Measurements from ENCODE around the gene ATP6AP1. TPM values are rescaled to one million over a fixed set of nuclear protein-coding genes. Genes with fewer than 3 reads are reported as not detected.
A peak's percentile ranks its signal among the peaks of the same experiment; 100 is the strongest.
"Not testable (repeated sequence)": the region's sequence is repeated elsewhere in the genome, so short reads cannot be mapped to it uniquely, and the experiment has no call there.

Gene ATP6AP1
- total RNA-seq, 1 experiment from 2014 or later = 112 TPM

GRCh38 chrX:154398668-154399526 lies 29.6 kb upstream of the ATP6AP1 start:
- TSS peak; percentile 80 for BruUV-seq (replicated peaks)
- H3K4me1 ChIP-seq = peaks cover 21% of the 10 kb centered on the region
- peak; percentile 61 to 69 for TF ChIP-seq CTCF (IDR thresholded peaks at IDR 0.05; ENCODE audit: insufficient read depth in 1 of 2, low read depth in 1 of 2, low read length in 1 of 2, severe bottlenecking in 1 of 2, unreplicated experiment in 1 of 2)
- Mint-ChIP-seq H3K27me3 (ENCODE audit: insufficient read depth, unreplicated experiment) (no peaks in the 10 kb centered on the region), H3K4me3 (ENCODE audit: unreplicated experiment) (peak overlapping the region; percentile 97), H3K36me3 (ENCODE audit: insufficient read depth, unreplicated experiment) (peaks cover 63% of the 10 kb centered on the region), H3K9me3 (ENCODE audit: unreplicated experiment) (no peaks in the 10 kb centered on the region), H3K27ac (ENCODE audit: unreplicated experiment) (peak overlapping the region; percentile 100), H3K4me1 (ENCODE audit: low read depth, unreplicated experiment) (peaks cover 8% of the 10 kb centered on the region)
- intact Hi-C loops (cut with micrococcal nuclease; ENCODE audit: unreplicated experiment) = no loop called here
- peaks cover 5% of the 10 kb centered on the region for H3K36me3 ChIP-seq (ENCODE audit: control insufficient read depth, insufficient read depth, low read length)
- POLR2A ChIA-PET = interaction anchor here (1.1 to 1.3 kb wide), 4 partner anchors 20 to 91 kb away, joined by 4 to 8 read pairs (median 6); partner anchors contain the start of genes EMD and SLC10A3
- DNase-seq = peak; percentile 80 to 82
- H3K4me3 ChIP-seq (ENCODE audit: low read depth, low read length) = peak overlapping the region; percentile 76
- no peaks in the 10 kb centered on the region for H3K27me3 ChIP-seq (replicated peaks; ENCODE audit: control insufficient read depth, insufficient read depth, low read length)
- no peaks in the 10 kb centered on the region for H3K9me3 ChIP-seq
- CTCF ChIA-PET = interaction anchor here (0.8 kb wide), 2 partner anchors 13 to 26 kb away, joined by 3 read pairs; no protein-coding TSS in a partner anchor

- intact Hi-C loops (cut with micrococcal nuclease; ENCODE audit: unreplicated experiment) = no loop called here
- no peak for TF ChIP-seq CTCF (IDR thresholded peaks at IDR 0.05; ENCODE audit: insufficient read depth in 1 of 2, low read depth in 1 of 2, low read length in 1 of 2, severe bottlenecking in 1 of 2, unreplicated experiment in 1 of 2)
Observed at GRCh38 chrX:154399527-154400368, 28.7 kb upstream of the ATP6AP1 start.

GRCh38 chrX:154400369-154400817 lies 28.1 kb upstream of the ATP6AP1 start:
- H3K4me3 ChIP-seq (ENCODE audit: low read depth, low read length); H3K27me3 Mint-ChIP-seq (ENCODE audit: insufficient read depth, unreplicated experiment); H3K9me3 Mint-ChIP-seq (ENCODE audit: unreplicated experiment); H3K27me3 ChIP-seq (replicated peaks; ENCODE audit: control insufficient read depth, insufficient read depth, low read length); H3K9me3 ChIP-seq; BruUV-seq (replicated peaks); DNase-seq; POLR2A ChIA-PET; H3K4me1 Mint-ChIP-seq (ENCODE audit: low read depth, unreplicated experiment); H3K36me3 ChIP-seq (ENCODE audit: control insufficient read depth, insufficient read depth, low read length); CTCF ChIA-PET; intact Hi-C loops (cut with micrococcal nuclease; ENCODE audit: unreplicated experiment): not testable (repeated sequence)
- Mint-ChIP-seq H3K36me3 (ENCODE audit: insufficient read depth, unreplicated experiment) (peaks cover 63% of the 10 kb centered on the region), H3K4me3 (ENCODE audit: unreplicated experiment) (peak overlapping the region; percentile 97), H3K27ac (ENCODE audit: unreplicated experiment) (peak overlapping the region; percentile 90)
- H3K4me1 ChIP-seq = peaks cover 21% of the 10 kb centered on the region

More at GRCh38 chrX:154399527-154400368, 28.7 kb upstream of the ATP6AP1 start:
- peaks cover 8% of the 10 kb centered on the region for H3K4me1 Mint-ChIP-seq (ENCODE audit: low read depth, unreplicated experiment)
- Histone ChIP-seq H3K27me3 (replicated peaks; ENCODE audit: control insufficient read depth, insufficient read depth, low read length) (no peaks in the 10 kb centered on the region), H3K36me3 (ENCODE audit: control insufficient read depth, insufficient read depth, low read length) (peaks cover 5% of the 10 kb centered on the region), H3K9me3 (no peaks in the 10 kb centered on the region), H3K4me3 (ENCODE audit: low read depth, low read length) (peak overlapping the region; percentile 76), H3K4me1 (peaks cover 21% of the 10 kb centered on the region)
- H3K27ac Mint-ChIP-seq (ENCODE audit: unreplicated experiment) = peak overlapping the region; percentile 100
- ChIA-PET CTCF (no interaction called here), POLR2A (no interaction called here)
- no peaks in the 10 kb centered on the region for H3K27me3 Mint-ChIP-seq (ENCODE audit: insufficient read depth, unreplicated experiment)
- H3K36me3 Mint-ChIP-seq (ENCODE audit: insufficient read depth, unreplicated experiment) = peaks cover 63% of the 10 kb centered on the region
- DNase-seq = no peak
- no TSS peak for BruUV-seq (replicated peaks)
- peak overlapping the region; percentile 97 for H3K4me3 Mint-ChIP-seq (ENCODE audit: unreplicated experiment)
- H3K9me3 Mint-ChIP-seq (ENCODE audit: unreplicated experiment) = no peaks in the 10 kb centered on the region
